NB4 (cell line): ENCODE measurements around the gene SPEN.

Experiments used
- CTCF ChIP-seq: IDR thresholded peaks from one replicate; pipeline ENCODE4 v1.5.1; 2012; ENCODE audit warnings: low read depth, low read length
- MYC ChIP-seq: IDR thresholded peaks from 2 replicates; pipeline ENCODE4 v1.6.1; 2011; ENCODE audit warnings: low read depth, low read length
- POLR2A ChIP-seq: IDR thresholded peaks from 2 replicates; pipeline ENCODE4 v1.6.1; 2011; ENCODE audit warnings: mild to moderate bottlenecking; ENCODE audit not compliant: insufficient read length; ENCODE audit errors: extremely low read depth

- TF ChIP-seq MYC (no peak), CTCF (no peak), POLR2A (no peak)
These were observed 134.2 kb downstream of the SPEN start for GRCh38 chr1:15981679-15982078.
